ENCODE results near the gene SLIT3.

GRCh38 chr5:169091396-169091980 lies 209.5 kb downstream of the SLIT3 start:
- TF ChIP-seq CTCF (IDR thresholded peaks at IDR 0.05) (no peak), POLR2A (IDR thresholded peaks at IDR 0.05) (no peak)
